ENCODE measurements around the gene KAT6B. TPM values are rescaled to one million over a fixed set of nuclear protein-coding genes. Genes with fewer than 3 reads are reported as not detected.

The KAT6B gene
- total RNA-seq, 1 donor from 2014 or later, result 48.3 TPM

GRCh38 chr10:75079436-75080083 lies 253.2 kb downstream of the KAT6B start:
- DNase-seq (ENCODE audit: extremely low spot score, unreplicated experiment), result no peak
- Mint-ChIP-seq H3K27ac (no peak overlapping the region), H3K27me3 (peaks cover 12% of the 10 kb centered on the region), H3K4me1 (ENCODE audit: unreplicated experiment) (peaks cover 26% of the 10 kb centered on the region), H3K9me3 (peaks cover 7% of the 10 kb centered on the region), H3K4me3 (no peak overlapping the region), H3K36me3 (no peaks in the 10 kb centered on the region)
- no peak for TF ChIP-seq CTCF (conservative IDR thresholded peaks at IDR 0.05)

- Mint-ChIP-seq H3K9me3 (peaks cover 7% of the 10 kb centered on the region), H3K36me3 (no peaks in the 10 kb centered on the region), H3K4me3 (no peak overlapping the region), H3K4me1 (ENCODE audit: unreplicated experiment) (peaks cover 26% of the 10 kb centered on the region), H3K27ac (no peak overlapping the region), H3K27me3 (peaks cover 6% of the 10 kb centered on the region)
- DNase-seq (ENCODE audit: extremely low spot score, unreplicated experiment), result no peak
- no peak for TF ChIP-seq CTCF (conservative IDR thresholded peaks at IDR 0.05)
These were observed 254.2 kb downstream of the KAT6B start for GRCh38 chr10:75080554-75080953.

- peaks cover 23% of the 10 kb centered on the region for H3K4me1 Mint-ChIP-seq (ENCODE audit: unreplicated experiment)
- no peak for TF ChIP-seq CTCF (conservative IDR thresholded peaks at IDR 0.05)
- H3K4me3 Mint-ChIP-seq, result no peak overlapping the region
- H3K36me3 Mint-ChIP-seq, result no peaks in the 10 kb centered on the region
- H3K9me3 Mint-ChIP-seq, result peaks cover 7% of the 10 kb centered on the region
- peaks cover 4% of the 10 kb centered on the region for H3K27me3 Mint-ChIP-seq
- no peak for DNase-seq (ENCODE audit: extremely low spot score, unreplicated experiment)
- no peak overlapping the region for H3K27ac Mint-ChIP-seq
These were observed 255.0 kb downstream of the KAT6B start for GRCh38 chr10:75081379-75081778.
